ENCODE data around the gene HIPK1. TPM values are rescaled to one million over a fixed set of nuclear protein-coding genes. Genes with fewer than 3 reads are reported as not detected.

The HIPK1 gene
- polyA plus RNA-seq, 1 donor from 2014 or later = 6.1 TPM

DNA sequence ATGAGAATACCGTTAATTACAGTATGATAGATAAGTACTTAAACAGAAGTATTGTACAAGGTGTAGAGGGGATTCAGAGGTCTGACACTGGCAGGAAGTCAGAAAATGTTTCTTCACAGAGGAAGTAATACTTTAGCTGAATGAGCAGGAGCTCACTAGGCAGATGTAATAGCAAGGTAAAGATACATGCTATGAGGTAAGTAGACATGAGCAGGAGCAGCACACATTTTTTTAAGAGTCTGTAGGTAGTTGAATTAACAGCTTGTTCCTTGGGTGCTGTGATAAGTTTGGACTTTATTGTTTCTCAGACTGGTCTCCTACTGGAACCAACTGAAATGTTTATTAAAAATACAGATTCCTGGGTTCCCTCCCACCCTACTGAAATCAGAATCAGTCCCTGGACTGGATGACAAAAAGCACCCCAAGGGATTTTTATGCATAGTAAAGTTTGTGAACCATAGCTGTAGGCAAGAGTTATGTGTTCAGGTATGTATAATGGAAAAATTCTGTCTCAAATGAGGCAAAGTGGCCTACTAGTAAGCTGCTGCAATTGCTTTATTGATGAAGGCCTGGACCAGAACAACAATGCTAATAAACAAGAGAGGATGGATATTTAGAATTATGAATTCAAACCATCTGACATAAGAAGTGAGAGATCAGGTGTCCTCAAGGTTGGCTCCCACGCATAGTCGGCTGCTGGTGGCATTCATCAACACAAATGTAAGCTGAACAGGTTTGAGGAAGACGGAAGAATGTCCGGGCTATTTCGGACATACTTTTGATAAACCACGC, 25.4 kb upstream of the HIPK1 start:
- Mint-ChIP-seq H3K4me3 (peak overlapping the region; percentile 92 to 100 (median 98)), H3K9me3 (no peaks in the 10 kb centered on the region), H3K4me1 (peaks cover 26 to 32% (median 30%) of the 10 kb centered on the region in 3 donors), H3K27me3 (no peaks in the 10 kb centered on the region), H3K27ac (peak overlapping the region; percentile 91 to 100 (median 98)), H3K36me3 (peaks cover 12% of the 10 kb centered on the region)

DNA sequence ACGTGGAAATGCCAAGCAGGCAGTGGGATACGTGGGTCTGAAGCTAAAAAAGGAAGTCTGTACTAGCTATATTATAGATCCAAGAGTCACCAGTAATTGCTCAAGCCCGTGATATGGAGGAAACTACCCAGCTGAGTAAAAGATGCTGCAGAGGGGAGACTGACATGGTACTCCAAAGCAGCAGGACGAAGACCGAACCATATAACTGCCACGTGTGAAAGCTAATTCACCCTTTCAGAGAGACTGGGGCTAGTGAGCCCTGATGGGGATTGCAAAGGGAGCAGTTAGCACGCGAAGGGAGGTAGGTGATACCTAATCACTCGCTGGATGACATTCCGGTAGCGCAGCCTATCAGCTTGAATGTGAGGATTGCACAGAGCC, 24.8 kb upstream of the HIPK1 start:
- Mint-ChIP-seq H3K4me3 (peak overlapping the region; percentile 92 to 100 (median 98)), H3K27me3 (no peaks in the 10 kb centered on the region), H3K9me3 (no peaks in the 10 kb centered on the region), H3K36me3 (peaks cover 13% of the 10 kb centered on the region), H3K4me1 (peaks cover 24 to 32% (median 30%) of the 10 kb centered on the region in 3 donors), H3K27ac (peak overlapping the region; percentile 91 to 100 (median 98))

DNA sequence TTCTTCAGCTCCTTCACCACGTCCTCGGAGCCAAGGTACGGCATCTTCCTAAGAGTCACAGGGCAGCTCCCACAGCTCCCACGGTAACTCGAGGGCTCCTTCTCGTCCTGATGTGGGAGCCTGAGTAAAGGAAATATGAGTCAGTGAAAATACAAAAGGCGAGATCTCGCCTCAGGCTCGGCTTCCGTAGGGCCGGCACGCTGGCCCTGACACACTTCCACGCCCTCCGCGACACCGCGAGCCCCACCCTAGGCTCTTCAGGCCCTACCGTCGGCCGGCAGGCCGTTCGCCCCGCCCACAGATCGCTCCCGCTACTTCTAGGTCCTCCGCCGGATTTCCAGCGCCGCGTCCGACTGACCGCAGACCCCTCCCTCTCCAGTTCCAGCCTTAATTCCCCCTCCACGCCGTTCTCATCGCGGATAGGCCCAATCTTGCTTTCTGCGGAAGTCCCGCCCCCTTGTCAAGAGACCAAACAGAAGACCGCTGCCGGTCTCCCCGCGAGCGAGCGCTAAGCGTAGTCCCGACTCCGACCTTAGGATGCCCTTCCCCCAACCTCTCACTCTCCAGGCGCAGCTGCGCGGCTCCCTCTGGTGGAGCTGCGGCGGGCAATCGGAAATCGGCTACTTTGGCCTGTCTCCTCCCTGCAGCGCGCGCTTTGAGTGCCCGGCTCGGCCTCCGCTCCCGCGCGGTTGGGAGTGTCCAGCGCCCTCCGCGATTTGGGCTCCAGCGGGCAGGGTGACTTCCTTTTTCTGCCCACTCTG, 24.3 kb upstream of the HIPK1 start, which contains the start of the genes AP4B1 and DCLRE1B:
Gene AP4B1, minus strand, starts transcription at position 126 of the 761 bp plus-strand sequence. Its CDS starts 82 bp downstream, at position 44.
Gene DCLRE1B, plus strand, starts transcription at position 653 of the 761 bp plus-strand sequence. CDS start 261 bp downstream, outside the sequence.
- peaks cover 10% of the 10 kb centered on the region for H3K36me3 Mint-ChIP-seq
- peak within 1 kb of the TSS; percentile 91 to 100 (median 98) for H3K27ac Mint-ChIP-seq
- peaks cover 24 to 30% (median 30%) of the 10 kb centered on the region in 3 donors for H3K4me1 Mint-ChIP-seq
- peak within 1 kb of the TSS; percentile 92 to 100 (median 98) for H3K4me3 Mint-ChIP-seq
- no peaks in the 10 kb centered on the region for H3K27me3 Mint-ChIP-seq
- no peaks in the 10 kb centered on the region for H3K9me3 Mint-ChIP-seq

GRCh38 chr1:113905435-113905861, 23.7 kb upstream of the HIPK1 start:
- peaks cover 24 to 30% (median 29%) of the 10 kb centered on the region in 3 donors for H3K4me1 Mint-ChIP-seq
- H3K36me3 Mint-ChIP-seq = peaks cover 10% of the 10 kb centered on the region

DNA sequence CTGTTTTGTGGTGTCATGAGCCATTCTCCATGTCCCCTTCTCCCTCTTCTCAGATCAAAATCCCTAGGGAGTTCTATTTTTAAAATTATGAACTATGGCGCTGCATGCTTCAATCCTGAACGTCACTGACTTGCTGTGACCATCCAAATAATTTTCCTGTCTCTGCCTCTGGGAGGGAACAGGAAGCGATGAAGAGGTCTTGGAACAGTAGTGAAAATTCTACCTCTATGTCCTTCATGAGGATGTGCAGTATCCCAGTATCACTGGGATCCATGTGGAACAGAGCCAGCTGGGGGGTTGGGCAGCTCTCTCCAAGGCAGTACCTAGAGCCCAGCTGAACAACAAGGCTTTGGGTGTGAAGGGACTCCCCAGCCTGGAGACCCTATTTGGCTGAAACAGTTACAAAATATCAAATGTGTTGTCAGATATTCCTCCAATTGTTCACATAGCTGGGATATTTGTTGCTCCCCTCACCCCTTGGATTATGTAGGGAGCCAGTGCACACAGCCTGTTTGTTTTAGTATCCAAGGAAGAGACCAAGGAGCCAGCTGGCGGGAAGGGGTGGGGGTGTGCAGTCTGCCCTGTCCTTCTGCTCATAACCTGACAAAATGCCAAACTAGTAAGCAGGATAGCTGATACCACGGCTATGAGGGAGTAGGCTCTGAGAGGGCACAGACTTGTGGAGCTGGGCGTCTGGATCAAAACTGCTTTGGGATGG, 16.4 kb upstream of the HIPK1 start:
- no peak overlapping the region for H3K27ac Mint-ChIP-seq
- H3K4me3 Mint-ChIP-seq = no peak overlapping the region
- no peaks in the 10 kb centered on the region for H3K27me3 Mint-ChIP-seq
- H3K9me3 Mint-ChIP-seq = no peaks in the 10 kb centered on the region
- peaks cover 0 to 5% (median 4%) of the 10 kb centered on the region in 3 donors for H3K4me1 Mint-ChIP-seq
- H3K36me3 Mint-ChIP-seq = peaks cover 4% of the 10 kb centered on the region

More at GRCh38 chr1:113905435-113905861, 23.7 kb upstream of the HIPK1 start:
- Mint-ChIP-seq H3K4me3 (peak overlapping the region; percentile 92 to 100 (median 98)), H3K27me3 (no peaks in the 10 kb centered on the region), H3K9me3 (no peaks in the 10 kb centered on the region), H3K27ac (peak overlapping the region; percentile 91 to 100 (median 98))

- Mint-ChIP-seq H3K4me3 (no peak overlapping the region), H3K36me3 (peaks cover 4% of the 10 kb centered on the region), H3K27ac (peak overlapping the region in 1 of 3 donors; percentile 63), H3K4me1 (peaks cover 0 to 4% (median 3%) of the 10 kb centered on the region in 3 donors), H3K27me3 (no peaks in the 10 kb centered on the region), H3K9me3 (no peaks in the 10 kb centered on the region)
Observed at GRCh38 chr1:113913312-113913668, 15.8 kb upstream of the HIPK1 start.

DNA sequence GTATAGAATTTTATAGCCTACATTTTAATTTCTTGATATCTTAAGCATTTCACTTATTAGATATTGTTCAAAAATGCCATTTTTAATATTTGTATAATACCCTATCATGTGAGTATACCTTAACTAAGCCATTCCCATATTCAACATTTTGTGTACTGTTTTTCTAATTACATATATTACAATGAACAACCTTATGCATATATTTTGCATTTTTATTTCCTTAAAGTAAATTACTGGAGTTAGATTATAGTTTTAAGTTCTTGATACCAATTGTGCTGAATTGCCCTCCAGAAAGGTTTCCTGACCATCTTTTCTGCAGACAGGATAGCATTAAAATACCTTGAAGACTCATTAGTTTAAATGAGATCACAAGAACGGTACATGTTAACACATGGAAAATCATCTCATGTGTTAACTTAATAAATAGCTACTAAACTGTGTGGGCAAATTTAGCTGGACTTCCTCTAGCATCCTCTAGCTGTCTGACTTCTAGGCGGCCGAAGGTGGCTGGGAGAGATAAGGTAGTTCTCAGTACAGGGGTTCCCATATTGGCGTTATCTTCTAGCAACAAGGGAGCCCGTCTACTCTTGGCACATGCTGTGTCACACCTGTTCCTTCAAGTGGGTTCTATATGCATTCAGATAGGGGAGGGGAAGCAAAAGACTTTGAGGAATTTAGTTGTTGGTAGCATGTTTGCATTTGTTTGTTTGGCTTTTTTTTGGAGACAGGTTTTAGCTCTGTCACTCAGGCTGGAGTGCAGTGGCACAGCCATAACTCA, 15.0 kb upstream of the HIPK1 start:
- Mint-ChIP-seq H3K27me3 (no peaks in the 10 kb centered on the region), H3K4me1 (peaks cover 2 to 4% (median 3%) of the 10 kb centered on the region in 3 donors), H3K4me3 (no peak overlapping the region), H3K27ac (no peak overlapping the region), H3K36me3 (no peaks in the 10 kb centered on the region), H3K9me3 (no peaks in the 10 kb centered on the region)

GRCh38 chr1:113916974-113917373, 12.2 kb upstream of the HIPK1 start:
- H3K27me3 Mint-ChIP-seq = no peaks in the 10 kb centered on the region
- no peaks in the 10 kb centered on the region for H3K9me3 Mint-ChIP-seq
- no peak overlapping the region for H3K4me3 Mint-ChIP-seq
- peaks cover 0 to 2% (median 2%) of the 10 kb centered on the region in 3 donors for H3K4me1 Mint-ChIP-seq
- no peaks in the 10 kb centered on the region for H3K36me3 Mint-ChIP-seq
- no peak overlapping the region for H3K27ac Mint-ChIP-seq

DNA sequence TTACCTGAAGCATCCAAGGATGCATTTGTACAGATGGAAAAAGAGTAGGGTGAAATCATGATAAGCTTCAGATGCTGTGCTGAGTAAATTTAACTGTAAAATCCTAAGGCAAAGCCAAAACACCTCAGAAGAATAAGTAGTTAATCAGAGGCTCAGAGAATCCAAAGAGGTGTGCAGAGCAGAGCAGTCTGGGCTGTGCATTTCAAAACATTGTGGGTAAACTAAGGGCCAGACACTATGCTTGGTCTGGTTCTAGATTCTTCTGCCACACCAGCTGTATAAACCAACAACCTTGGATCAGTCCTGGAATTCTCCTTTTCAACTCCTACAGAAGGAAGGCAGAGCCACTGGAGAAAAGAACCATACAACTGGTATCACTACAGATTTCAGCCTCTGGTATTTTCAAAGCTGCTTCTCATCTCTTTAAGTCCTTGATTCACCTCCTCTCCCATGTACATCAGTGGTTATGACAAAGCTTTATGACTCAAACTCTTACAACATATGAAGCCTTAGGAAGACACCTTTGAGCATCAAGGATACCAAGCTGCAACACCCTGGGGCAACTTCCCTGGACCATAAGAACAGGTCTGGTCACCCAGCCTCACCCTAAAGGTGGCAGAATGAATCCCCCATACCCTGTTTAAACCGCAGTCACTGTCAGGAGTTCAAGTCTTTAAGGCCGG, 11.6 kb upstream of the HIPK1 start:
- no peak overlapping the region for H3K4me3 Mint-ChIP-seq
- H3K4me1 Mint-ChIP-seq = peaks cover 0 to 2% (median 2%) of the 10 kb centered on the region in 3 donors
- H3K36me3 Mint-ChIP-seq = no peaks in the 10 kb centered on the region
- no peaks in the 10 kb centered on the region for H3K9me3 Mint-ChIP-seq
- H3K27me3 Mint-ChIP-seq = peaks cover 2% of the 10 kb centered on the region
- H3K27ac Mint-ChIP-seq = no peak overlapping the region

GRCh38 chr1:113918243-113918642, 10.9 kb upstream of the HIPK1 start:
- peaks cover 7% of the 10 kb centered on the region for H3K27me3 Mint-ChIP-seq
- H3K4me3 Mint-ChIP-seq = no peak overlapping the region
- peaks cover 0 to 2% (median 2%) of the 10 kb centered on the region in 3 donors for H3K4me1 Mint-ChIP-seq
- peak overlapping the region in 1 of 3 donors; percentile 6 for H3K27ac Mint-ChIP-seq
- H3K9me3 Mint-ChIP-seq = no peaks in the 10 kb centered on the region
- no peaks in the 10 kb centered on the region for H3K36me3 Mint-ChIP-seq

- no peak overlapping the region for H3K27ac Mint-ChIP-seq
- H3K9me3 Mint-ChIP-seq = no peaks in the 10 kb centered on the region
- peaks cover 7% of the 10 kb centered on the region for H3K27me3 Mint-ChIP-seq
- H3K4me1 Mint-ChIP-seq = peaks cover 4 to 6% (median 5%) of the 10 kb centered on the region in 3 donors
- H3K36me3 Mint-ChIP-seq = no peaks in the 10 kb centered on the region
- H3K4me3 Mint-ChIP-seq = no peak overlapping the region
Observed at GRCh38 chr1:113922957-113923356, 6.2 kb upstream of the HIPK1 start.

GRCh38 chr1:113924473-113924872, 4.7 kb upstream of the HIPK1 start:
- no peaks in the 10 kb centered on the region for H3K9me3 Mint-ChIP-seq
- H3K36me3 Mint-ChIP-seq = no peaks in the 10 kb centered on the region
- H3K4me3 Mint-ChIP-seq = no peak overlapping the region
- H3K4me1 Mint-ChIP-seq = peaks cover 9 to 14% (median 13%) of the 10 kb centered on the region in 3 donors
- H3K27ac Mint-ChIP-seq = no peak overlapping the region
- peaks cover 7% of the 10 kb centered on the region for H3K27me3 Mint-ChIP-seq

DNA sequence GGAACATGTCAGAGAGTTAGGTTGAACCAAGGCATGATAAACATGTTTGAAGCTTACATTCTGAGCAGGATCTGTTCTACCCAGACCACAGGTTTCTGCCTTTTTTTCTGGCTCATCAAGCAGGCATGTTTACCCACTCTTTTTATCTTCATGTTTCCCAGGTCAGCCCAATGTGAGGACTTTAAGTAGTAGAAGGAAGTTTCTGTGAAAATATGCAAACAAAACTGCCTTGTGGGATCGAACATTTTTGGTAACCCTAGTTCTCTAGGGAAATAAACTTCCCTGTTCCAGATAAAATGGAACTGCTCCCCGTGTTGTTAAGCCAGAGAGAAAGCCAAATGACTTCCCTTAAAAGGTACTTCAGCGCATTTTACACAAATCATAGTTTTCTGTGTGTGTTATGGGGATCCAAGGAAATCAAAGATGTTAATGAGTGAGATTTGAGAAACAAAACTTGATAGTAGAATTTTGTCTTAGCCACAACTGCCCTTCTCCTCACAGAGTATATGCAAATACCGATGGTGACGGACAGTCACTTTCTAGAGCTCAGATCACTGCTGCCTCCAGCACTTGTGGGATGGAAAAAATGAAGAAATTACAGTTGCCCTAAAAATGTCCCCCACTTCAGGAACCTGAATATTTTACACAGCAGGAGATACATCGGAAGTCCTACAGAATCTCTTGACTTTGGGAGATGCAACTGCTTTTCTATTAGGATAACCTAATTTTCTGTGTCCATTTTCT, 765 bp upstream of the HIPK1 start:
- Mint-ChIP-seq H3K36me3 (no peaks in the 10 kb centered on the region), H3K27ac (peak overlapping the region; percentile 98 to 100 (median 100)), H3K9me3 (no peaks in the 10 kb centered on the region), H3K4me3 (peak overlapping the region; percentile 98 to 100 (median 99)), H3K27me3 (no peaks in the 10 kb centered on the region), H3K4me1 (peaks cover 32 to 43% (median 41%) of the 10 kb centered on the region in 3 donors)

Data from IgD-negative memory B cell (primary cell).